Tongue (tissue), 2 donors: ENCODE results near the gene UFD1. TPM values are rescaled to one million over a fixed set of nuclear protein-coding genes. Genes with fewer than 3 reads are reported as not detected.
A peak's percentile ranks its signal among the peaks of the same experiment; 100 is the strongest.

Experiments
- DNase-seq: peaks from one replicate; pipeline ENCODE4 v3.0.0-alpha.2; 2015
- total RNA-seq: library from RNA; depleted of rRNA; stranded (reverse); fragments of >200 nt; gene quantifications from one replicate; pipeline ENCODE4 v1.2.3, GENCODE V29; 2014

The UFD1 gene
- total RNA-seq, 1 donor from 2014 or later: 33.8 TPM

- DNase-seq: no peak
These were observed 36.8 kb upstream of the UFD1 start for GRCh38 chr22:19515654-19516377.

- DNase-seq: peak; percentile 53
These were observed 36.0 kb upstream of the UFD1 start for GRCh38 chr22:19514831-19515565.

DNA sequence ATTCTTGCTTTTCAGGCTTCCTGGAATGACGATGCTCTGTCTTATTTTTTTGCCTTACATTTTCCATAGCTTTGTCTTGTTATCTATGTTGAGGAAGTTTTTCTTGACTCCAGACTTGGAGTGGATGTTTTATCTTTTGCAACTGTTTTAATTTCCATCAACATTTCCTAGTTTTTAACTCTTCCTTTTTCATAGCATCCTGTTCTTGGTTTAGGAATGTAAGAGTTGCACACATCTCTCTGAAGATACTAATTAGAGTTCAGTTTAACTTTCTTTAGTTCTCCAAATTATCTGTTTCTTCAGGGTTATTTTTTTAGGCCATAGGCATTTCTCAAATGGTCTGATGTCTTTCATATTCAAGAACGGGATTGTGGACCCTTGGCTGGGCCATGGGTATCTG, 34.8 kb upstream of the UFD1 start:
- DNase-seq: no peak

GRCh38 chr22:19510919-19511341, 31.9 kb upstream of the UFD1 start:
- DNase-seq: peak; percentile 32

DNA sequence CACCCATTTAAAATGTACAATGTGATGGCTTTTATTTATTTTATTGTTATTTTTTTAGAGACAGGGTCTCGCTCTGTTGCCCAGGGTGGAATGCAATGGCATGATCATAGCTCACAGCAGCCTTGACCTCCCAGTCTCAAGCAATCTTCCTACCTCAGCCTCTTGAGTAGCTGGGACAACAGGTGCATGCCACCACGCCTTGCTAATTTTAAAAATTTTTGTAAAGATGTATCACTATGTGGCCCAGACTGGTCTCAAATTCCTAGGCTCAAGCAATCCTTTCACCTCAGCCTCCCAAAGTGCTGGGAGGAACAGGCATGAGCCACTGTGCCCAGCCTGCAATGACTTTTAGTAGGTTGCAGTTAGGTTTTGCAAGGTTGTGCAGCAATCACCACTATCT, 30.9 kb upstream of the UFD1 start:
- DNase-seq: no peak

DNA sequence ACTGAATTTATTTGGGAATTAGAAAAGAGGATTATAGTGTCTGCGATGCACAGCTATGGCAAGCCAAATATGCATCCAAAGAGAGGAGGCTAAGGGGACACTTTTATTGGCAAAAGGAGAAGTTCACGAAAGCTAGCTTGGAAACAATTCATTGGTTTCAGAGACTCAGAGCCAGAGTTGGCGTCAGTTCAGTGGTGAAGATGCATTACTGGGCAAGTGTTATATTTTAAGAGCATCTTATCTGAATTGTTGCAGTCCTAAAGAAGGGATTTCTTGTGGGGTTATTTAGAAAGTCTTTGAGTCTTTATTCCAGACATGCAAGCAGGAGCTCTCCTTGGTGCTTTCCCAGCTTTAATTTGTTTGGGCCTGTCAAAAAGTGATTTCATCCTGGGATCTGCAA, 30.2 kb upstream of the UFD1 start:
- DNase-seq: no peak

- no peak for DNase-seq
These were observed 29.2 kb upstream of the UFD1 start for GRCh38 chr22:19508024-19508776.

DNA sequence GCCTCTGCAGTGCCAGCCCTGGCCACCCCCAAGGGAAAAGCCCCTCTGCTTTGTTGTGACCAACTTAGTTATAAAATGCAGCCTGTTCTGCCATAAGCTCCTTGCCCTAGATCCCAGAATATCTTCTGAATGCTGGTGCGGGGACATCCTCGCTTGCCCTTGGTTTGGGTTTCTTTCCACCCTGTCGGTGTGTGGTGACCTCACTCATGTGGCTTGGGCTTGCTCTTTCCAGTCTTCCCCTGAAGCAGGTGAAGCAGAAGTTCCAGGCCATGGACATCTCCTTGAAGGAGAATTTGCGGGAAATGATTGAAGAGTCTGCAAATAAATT, 28.5 kb upstream of the UFD1 start:
- no peak for DNase-seq

DNA sequence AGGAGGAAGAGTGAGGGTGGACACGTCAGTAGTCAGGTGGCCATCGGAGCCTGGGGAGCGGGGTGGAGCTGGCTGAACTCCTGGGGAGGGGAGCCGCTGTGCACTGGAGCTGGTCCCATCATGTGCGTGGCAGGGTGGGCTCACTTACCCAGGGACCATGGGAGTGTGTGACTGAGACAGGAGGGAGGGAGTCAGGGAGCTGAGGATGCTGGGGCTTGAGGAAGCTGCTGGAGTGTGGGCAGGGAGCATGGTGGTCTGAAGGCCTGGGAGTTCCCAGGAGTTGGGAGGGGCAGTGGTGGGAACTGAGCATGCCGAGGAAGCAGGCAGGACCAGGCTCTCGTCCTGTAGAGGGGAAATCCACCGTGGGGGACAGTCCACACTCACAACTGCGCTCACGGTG, 27.2 kb upstream of the UFD1 start:
- DNase-seq: no peak

DNA sequence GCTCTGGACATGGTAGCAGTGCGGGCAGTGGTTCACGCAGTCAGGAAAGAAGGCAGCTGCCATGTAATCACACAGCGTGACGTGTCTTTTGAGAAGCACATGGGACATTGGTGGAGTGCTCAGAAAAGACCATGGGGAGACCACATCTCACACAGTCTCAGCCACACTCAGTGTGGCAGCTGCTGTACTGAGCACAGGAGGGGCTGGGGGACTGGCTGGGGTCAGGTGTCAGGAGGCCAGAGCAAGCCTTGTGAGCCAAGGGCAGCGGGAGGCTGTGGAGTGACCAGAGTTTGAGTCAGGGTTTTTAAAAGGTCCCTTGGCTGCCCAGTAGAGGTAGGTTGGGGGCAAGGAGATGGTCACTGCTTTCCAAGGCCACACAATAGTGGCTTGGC, 26.7 kb upstream of the UFD1 start:
- no peak for DNase-seq

GRCh38 chr22:19504900-19505734, 26.1 kb upstream of the UFD1 start:
- DNase-seq: no peak

DNA sequence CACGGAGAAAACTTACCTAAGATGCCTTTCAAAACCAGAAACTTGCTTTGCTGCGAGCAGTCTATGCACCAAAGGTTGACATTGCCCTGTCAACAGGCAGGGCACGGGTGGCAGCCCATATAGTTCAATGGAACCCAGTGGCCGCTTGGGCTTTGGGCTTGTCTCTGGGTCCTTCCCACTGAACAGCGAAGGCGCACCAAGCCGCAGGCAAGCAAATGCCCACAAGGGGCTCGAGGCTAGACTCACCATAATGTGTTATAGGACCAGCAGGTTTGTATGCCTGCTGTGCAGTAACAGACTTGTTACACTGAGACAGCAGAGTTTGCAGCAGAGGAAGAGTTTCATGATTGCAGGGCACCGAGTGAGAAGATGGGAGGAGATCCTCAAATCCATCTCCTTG, 24.9 kb upstream of the UFD1 start:
- DNase-seq: no peak

DNA sequence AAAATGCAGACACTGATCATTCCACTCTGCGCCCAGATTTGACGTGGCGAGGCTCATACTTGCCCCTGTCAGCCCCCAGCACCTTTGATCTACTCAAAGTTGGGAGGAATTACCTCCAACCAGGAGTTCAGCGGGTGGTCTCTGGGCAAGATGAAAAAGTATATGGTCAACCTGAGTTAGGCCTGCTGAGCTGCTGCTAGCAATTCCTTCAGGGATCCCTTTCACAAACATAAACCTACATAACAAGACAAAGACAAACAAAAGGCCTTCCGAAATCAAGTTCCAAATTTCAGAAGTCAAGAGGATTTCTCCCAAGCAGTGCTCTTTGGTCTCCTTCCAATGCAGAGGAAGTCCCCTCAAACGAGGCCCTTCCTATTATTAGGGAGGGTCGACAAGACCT, 24.4 kb upstream of the UFD1 start:
- no peak for DNase-seq

GRCh38 chr22:19501897-19502447, 23.0 kb upstream of the UFD1 start:
- DNase-seq: no peak

DNA sequence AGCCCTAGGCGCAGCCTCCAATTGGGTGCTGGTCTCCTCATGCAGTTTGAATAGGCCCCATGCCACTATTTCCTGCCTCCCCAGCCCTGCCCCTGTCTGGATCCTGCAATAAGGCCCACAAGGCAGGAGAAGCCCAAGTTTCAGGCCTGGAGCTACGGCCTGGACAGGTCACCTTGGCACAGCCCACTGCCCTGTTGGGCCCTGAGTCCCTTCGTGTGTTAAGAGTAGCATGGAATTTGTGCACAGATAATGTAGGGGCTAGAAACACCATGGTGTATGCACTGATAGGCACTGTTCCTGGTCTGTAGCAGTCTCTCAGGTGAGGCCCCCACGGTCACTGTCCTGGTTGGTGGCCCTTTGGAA, 20.9 kb upstream of the UFD1 start:
- DNase-seq: no peak

GRCh38 chr22:19499236-19499879, 20.4 kb upstream of the UFD1 start:
- DNase-seq: no peak

DNA sequence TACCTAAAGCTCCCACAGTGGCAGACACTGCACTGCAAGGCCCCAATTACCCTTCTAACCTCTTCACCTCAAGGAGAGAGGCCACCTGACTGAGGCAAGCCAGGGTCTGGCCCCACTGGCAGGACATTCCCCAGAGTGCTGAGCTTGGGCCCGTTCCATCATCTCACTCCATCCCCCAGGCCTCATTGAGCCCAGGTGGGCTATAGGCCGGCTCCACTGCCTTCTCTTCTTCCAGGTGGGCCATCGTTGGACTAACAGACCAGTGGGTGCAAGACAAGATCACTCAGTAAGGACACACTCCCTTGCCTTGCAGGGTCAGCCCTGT, 19.8 kb upstream of the UFD1 start:
- no peak for DNase-seq

- DNase-seq: no peak
These were observed 19.3 kb upstream of the UFD1 start for GRCh38 chr22:19498154-19498865.

GRCh38 chr22:19497245-19497644, 18.3 kb upstream of the UFD1 start:
- peak; percentile 83 for DNase-seq

- no peak for DNase-seq
These were observed 17.3 kb upstream of the UFD1 start for GRCh38 chr22:19496324-19496630.

DNA sequence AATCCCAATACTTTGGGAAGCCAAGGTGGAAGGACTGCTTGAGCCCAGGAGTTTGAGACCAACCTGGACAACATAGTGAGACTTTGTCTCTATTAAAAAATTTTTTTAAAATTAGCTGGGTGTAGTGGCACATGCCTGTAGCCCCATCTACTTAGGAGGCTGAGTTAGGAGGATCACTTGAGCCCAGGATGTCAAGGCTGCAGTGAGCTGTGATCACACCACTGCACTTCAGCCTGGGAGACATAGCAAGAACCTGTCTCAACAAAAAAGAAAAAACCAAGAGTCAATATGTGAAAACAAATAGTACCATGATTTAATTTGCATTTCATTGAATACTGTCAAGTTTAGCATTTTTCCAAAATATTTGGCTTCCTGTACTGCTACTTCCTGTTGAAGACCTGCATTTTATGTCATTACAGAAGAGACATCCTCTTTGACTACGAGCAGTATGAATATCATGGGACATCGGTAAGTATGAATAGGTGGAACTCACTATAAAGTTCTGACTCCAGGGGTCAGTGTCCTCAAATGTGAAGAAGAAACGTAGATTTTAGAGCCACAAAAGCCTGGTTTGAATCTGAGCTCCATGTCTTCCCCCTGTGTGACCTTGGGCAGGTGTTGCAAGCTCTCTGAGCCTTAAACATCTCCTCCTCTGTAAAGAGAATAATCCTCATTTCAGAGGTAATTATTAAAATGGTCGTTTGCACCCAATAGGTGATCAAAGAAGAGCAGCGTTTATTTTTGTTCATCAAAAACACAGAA, 16.8 kb upstream of the UFD1 start:
- DNase-seq: peak; percentile 35
